KOPT-K1 (cell line): ENCODE results near the gene KCNMA1.
"Not testable (repeated sequence)": the region's sequence is repeated elsewhere in the genome, so short reads cannot be mapped to it uniquely, and the experiment has no call there.

ENCODE experiments used
- H3K27ac ChIP-seq: fragments of 200-600 bp; sonication (generic); 2 replicates; pipeline ENCODE4 v1.5.1; 2016; ENCODE audit warnings: antibody characterized with exemption, mild to moderate bottlenecking, low read depth, low read length; ENCODE audit not compliant: poor library complexity, severe bottlenecking
- H3K36me3 ChIP-seq: fragments of 200-600 bp; sonication (generic); 2 replicates; pipeline ENCODE4 v1.5.1; 2017; ENCODE audit warnings: antibody characterized with exemption, mild to moderate bottlenecking, low read length, moderate library complexity; ENCODE audit not compliant: insufficient read depth
- H3K9me3 ChIP-seq: fragments of 200-600 bp; sonication (generic); 2 replicates; pipeline ENCODE4 v1.5.1; 2017; ENCODE audit warnings: antibody characterized with exemption, low read length, mild to moderate bottlenecking; ENCODE audit not compliant: insufficient read depth, poor library complexity, severe bottlenecking

KCNMA1 gene

GRCh38 chr10:77387701-77388100 lies 249.9 kb downstream of the KCNMA1 start:
- not testable (repeated sequence) for H3K27ac ChIP-seq, H3K9me3 ChIP-seq, H3K36me3 ChIP-seq

GRCh38 chr10:77387247-77387646 lies 250.4 kb downstream of the KCNMA1 start:
- H3K36me3 ChIP-seq: no peaks in the 10 kb centered on the region
- H3K9me3 ChIP-seq: no peaks in the 10 kb centered on the region
- H3K27ac ChIP-seq: no peak overlapping the region

- H3K36me3 ChIP-seq: no peaks in the 10 kb centered on the region
- H3K9me3 ChIP-seq: no peaks in the 10 kb centered on the region
- no peak overlapping the region for H3K27ac ChIP-seq
These were observed 250.8 kb downstream of the KCNMA1 start for GRCh38 chr10:77386838-77387237.

GRCh38 chr10:77386365-77386764 lies 251.2 kb downstream of the KCNMA1 start:
- Histone ChIP-seq H3K27ac (no peak overlapping the region), H3K36me3 (no peaks in the 10 kb centered on the region), H3K9me3 (no peaks in the 10 kb centered on the region)

- Histone ChIP-seq H3K9me3 (no peaks in the 10 kb centered on the region), H3K27ac (no peak overlapping the region), H3K36me3 (no peaks in the 10 kb centered on the region)
These were observed 252.3 kb downstream of the KCNMA1 start for GRCh38 chr10:77385315-77385714.

GRCh38 chr10:77383861-77384553 lies 253.6 kb downstream of the KCNMA1 start:
- Histone ChIP-seq H3K27ac (no peak overlapping the region), H3K9me3 (no peaks in the 10 kb centered on the region)

GRCh38 chr10:77381750-77382149 lies 255.9 kb downstream of the KCNMA1 start:
- Histone ChIP-seq H3K36me3 (no peaks in the 10 kb centered on the region), H3K27ac (no peak overlapping the region), H3K9me3 (no peaks in the 10 kb centered on the region)

More at GRCh38 chr10:77383861-77384553, 253.6 kb downstream of the KCNMA1 start:
- no peaks in the 10 kb centered on the region for H3K36me3 ChIP-seq

- Histone ChIP-seq H3K36me3 (no peaks in the 10 kb centered on the region), H3K9me3 (no peaks in the 10 kb centered on the region), H3K27ac (no peak overlapping the region)
These were observed 256.9 kb downstream of the KCNMA1 start for GRCh38 chr10:77380723-77381122.

GRCh38 chr10:77380191-77380590 lies 257.4 kb downstream of the KCNMA1 start:
- Histone ChIP-seq H3K9me3 (no peaks in the 10 kb centered on the region), H3K27ac (no peak overlapping the region), H3K36me3 (no peaks in the 10 kb centered on the region)

- H3K36me3 ChIP-seq: no peaks in the 10 kb centered on the region
These were observed 258.9 kb downstream of the KCNMA1 start for GRCh38 chr10:77378366-77379349.

GRCh38 chr10:77377678-77378352 lies 259.8 kb downstream of the KCNMA1 start:
- Histone ChIP-seq H3K27ac (no peak overlapping the region), H3K36me3 (no peaks in the 10 kb centered on the region), H3K9me3 (no peaks in the 10 kb centered on the region)

More at GRCh38 chr10:77378366-77379349, 258.9 kb downstream of the KCNMA1 start:
- H3K9me3 ChIP-seq: no peaks in the 10 kb centered on the region
- no peak overlapping the region for H3K27ac ChIP-seq

GRCh38 chr10:77377034-77377433 lies 260.6 kb downstream of the KCNMA1 start:
- no peaks in the 10 kb centered on the region for H3K36me3 ChIP-seq
- H3K27ac ChIP-seq: no peak overlapping the region
- no peaks in the 10 kb centered on the region for H3K9me3 ChIP-seq

- Histone ChIP-seq H3K9me3 (peaks cover under 1% of the 10 kb centered on the region), H3K27ac (no peak overlapping the region), H3K36me3 (no peaks in the 10 kb centered on the region)
These were observed 263.4 kb downstream of the KCNMA1 start for GRCh38 chr10:77374189-77374656.

GRCh38 chr10:77371848-77372799 lies 265.5 kb downstream of the KCNMA1 start:
- Histone ChIP-seq H3K9me3 (peaks cover 14% of the 10 kb centered on the region), H3K36me3 (no peaks in the 10 kb centered on the region), H3K27ac (no peak overlapping the region)
